IMR-90 (cell line): ENCODE results near the gene SCN4A. TPM values are rescaled to one million over a fixed set of nuclear protein-coding genes. Genes with fewer than 3 reads are reported as not detected.

ENCODE experiments used
- ATAC-seq: fragments of 200-7000 bp; cut with Tn5 transposase; 2 replicates; pipeline ENCODE4 v1.9.1; 2020; ENCODE audit warnings: low read depth, mild to moderate bottlenecking, moderate library complexity
- BruUV-seq: library from RNA; stranded (reverse); fragments of 400-500 nt; replicated peaks from 2 replicates; lab custom pipeline; 2021; lab: Mats Ljungman, UMichigan
- CTCF ChIA-PET: fragments of 300-600 bp; formaldehyde crosslinking; extraction: SDS; loops from one replicate; lab custom pipeline; 2021; ENCODE audit warnings: antibody characterized with exemption; lab: Yijun Ruan, JAX
- POLR2A ChIA-PET: fragments of 300-600 bp; sonication (Branson Sonifier 250); formaldehyde crosslinking; loops from one replicate; lab custom pipeline; 2022; ENCODE audit warnings: antibody characterized with exemption; ENCODE audit not compliant: unreplicated experiment; lab: Charles Lee
- DNase-seq: peaks from one replicate; pipeline ENCODE4 v3.0.0; 2013
- H2AFZ ChIP-seq: replicated peaks from 2 replicates; pipeline ENCODE3; 2013; ENCODE audit warnings: low read length, mild to moderate bottlenecking; ENCODE audit not compliant: poor library complexity
- H2AK5ac ChIP-seq: 2 replicates; pipeline ENCODE4 v1.6.1; 2013; ENCODE audit warnings: low read depth, low read length, inconsistent platforms
- H2AK9ac ChIP-seq: replicated peaks from 2 replicates; pipeline ENCODE3; 2013; ENCODE audit warnings: mild to moderate bottlenecking, low read depth, low read length, moderate library complexity; ENCODE audit not compliant: poor library complexity
- H2BK120ac ChIP-seq: 2 replicates; pipeline ENCODE4 v1.6.1; 2013; ENCODE audit warnings: low read depth, low read length, inconsistent platforms
- H2BK15ac ChIP-seq: 3 replicates; pipeline ENCODE4 v1.6.1; 2013; ENCODE audit warnings: low read depth, low read length, inconsistent platforms
- H2BK20ac ChIP-seq: 2 replicates; pipeline ENCODE4 v1.6.1; 2013; ENCODE audit warnings: low read depth, mild to moderate bottlenecking, inconsistent platforms, low read length, moderate library complexity
- H2BK5ac ChIP-seq: 2 replicates; pipeline ENCODE4 v1.6.1; 2013; ENCODE audit warnings: mild to moderate bottlenecking, low read depth, low read length, inconsistent platforms; ENCODE audit not compliant: poor library complexity, severe bottlenecking
- H3K14ac ChIP-seq: replicated peaks from 2 replicates; pipeline ENCODE4 v1.6.1; 2013; ENCODE audit warnings: low read depth, low read length, inconsistent platforms
- H3K18ac ChIP-seq: 2 replicates; pipeline ENCODE4 v1.6.1; 2013; ENCODE audit warnings: low read depth, low read length, control low read depth
- H3K23ac ChIP-seq: 2 replicates; pipeline ENCODE4 v1.6.1; 2013; ENCODE audit warnings: low read depth, low read length, inconsistent platforms
- H3K27ac ChIP-seq: 2 replicates; pipeline ENCODE4 v1.5.1; 2013; ENCODE audit warnings: mild to moderate bottlenecking, control low read depth, low read length; ENCODE audit not compliant: insufficient read depth
- H3K27me3 ChIP-seq: 2 replicates; pipeline ENCODE4 v1.6.1; 2013; ENCODE audit warnings: low read length; ENCODE audit not compliant: control insufficient read depth, insufficient read depth
- H3K36me3 ChIP-seq: 2 replicates; pipeline ENCODE4 v1.6.1; 2013; ENCODE audit warnings: low read length, mixed read lengths; ENCODE audit not compliant: control insufficient read depth, insufficient read depth
- H3K4ac ChIP-seq: 2 replicates; pipeline ENCODE4 v1.6.1; 2013; ENCODE audit warnings: low read depth, low read length, inconsistent platforms
- H3K4me1 ChIP-seq: 2 replicates; pipeline ENCODE4 v1.6.1; 2013; ENCODE audit warnings: low read length, mixed read lengths; ENCODE audit not compliant: control insufficient read depth, insufficient read depth
- H3K4me2 ChIP-seq: 2 replicates; pipeline ENCODE4 v1.6.1; 2013; ENCODE audit warnings: low read depth, mild to moderate bottlenecking, control low read depth, low read length, moderate library complexity
- H3K4me3 ChIP-seq: 2 replicates; pipeline ENCODE4 v1.5.1; 2013; ENCODE audit warnings: low read depth, mild to moderate bottlenecking, control low read depth, low read length, moderate library complexity; ENCODE audit not compliant: insufficient read depth
- H3K56ac ChIP-seq: 2 replicates; pipeline ENCODE4 v1.6.1; 2013; ENCODE audit warnings: low read length, inconsistent platforms; ENCODE audit not compliant: insufficient read depth; ENCODE audit errors: extremely low read depth
- H3K79me1 ChIP-seq, 2 experiments: 2 replicates each; pipeline ENCODE4 v1.6.1; 2013; ENCODE audit warnings: low read length in 2 of 2, inconsistent platforms in 1 of 2, low read depth in 1 of 2
- H3K9ac ChIP-seq: 2 replicates; pipeline ENCODE4 v1.6.1; 2013; ENCODE audit warnings: low read depth, low read length, control low read depth
- H3K9me1 ChIP-seq: 2 replicates; pipeline ENCODE4 v1.6.1; 2013; ENCODE audit warnings: low read length, inconsistent platforms; ENCODE audit not compliant: insufficient read depth
- H3K9me3 ChIP-seq: 2 replicates; pipeline ENCODE4 v1.6.1; 2013; ENCODE audit warnings: low read length; ENCODE audit not compliant: control insufficient read depth, insufficient read depth
- H4K20me1 ChIP-seq: 2 replicates; pipeline ENCODE4 v1.6.1; 2013; ENCODE audit warnings: low read length, inconsistent platforms; ENCODE audit not compliant: insufficient read depth
- H4K5ac ChIP-seq: 2 replicates; pipeline ENCODE4 v1.6.1; 2013; ENCODE audit warnings: mild to moderate bottlenecking, low read depth, low read length, control low read depth
- H4K8ac ChIP-seq, 2 experiments: 2 replicates each; pipeline ENCODE4 v1.6.1; 2013; ENCODE audit warnings: low read depth in 2 of 2, low read length in 2 of 2, control low read depth in 1 of 2, inconsistent platforms in 1 of 2
- H4K91ac ChIP-seq: 2 replicates; pipeline ENCODE4 v1.6.1; 2013; ENCODE audit warnings: low read depth, low read length, inconsistent platforms; ENCODE audit not compliant: insufficient read depth
- CEBPB ChIP-seq: IDR thresholded peaks from 2 replicates; pipeline ENCODE4 v1.6.1; 2012; ENCODE audit warnings: low read depth, low read length, improper control_type of control experiment
- MAFK ChIP-seq: IDR thresholded peaks from 2 replicates; pipeline ENCODE4 v1.6.1; 2012; ENCODE audit warnings: low read depth, low read length, improper control_type of control experiment
- RCOR1 ChIP-seq: IDR thresholded peaks from 2 replicates; pipeline ENCODE4 v1.6.1; 2012; ENCODE audit warnings: mild to moderate bottlenecking, low read length, improper control_type of control experiment; ENCODE audit not compliant: insufficient replicate concordance
- WGBS, 2 experiments: methylation state at CpG; one replicate each; pipeline versions ENCODE4 v1.1.5 to v1.1.7; 2013; ENCODE audit warnings: missing lambda C conversion rate in 2 of 2; ENCODE audit not compliant: insufficient read length in 1 of 2; ENCODE audit errors: extremely low coverage in 2 of 2; 5-methylcytosine and 5-hydroxymethylcytosine counted together
- dilution Hi-C: fragments of 300-500 bp; cut with HindIII; formaldehyde crosslinking; loops from one replicate; pipeline ENCODE4 v1.14.3; 2018; ENCODE audit warnings: low sequenced_read_pairs; ENCODE audit not compliant: unreplicated experiment
- in situ Hi-C: fragments of 300-500 bp; cut with MboI; formaldehyde crosslinking; loops from 3 replicates; pipeline ENCODE4 v1.14.3; 2019; ENCODE audit warnings: low sequenced_read_pairs, inconsistent platforms, mixed read lengths
- intact Hi-C: fragments of 100-400 bp; cut with micrococcal nuclease; formaldehyde crosslinking; loops from 2 replicates; pipeline ENCODE4 v1.10.0; 2022
- polyA plus RNA-seq, 3 experiments: library from polyadenylated mRNA; depleted of rRNA; stranded (reverse); fragments of >200 nt; gene quantifications; 2 replicates each; pipeline ENCODE4 v1.2.3, GENCODE V29; 2012; ENCODE audit warnings: low replicate concordance in 1 of 3
- total RNA-seq: library from RNA; depleted of rRNA; stranded (reverse); fragments of >200 nt; gene quantifications from 2 replicates; pipeline ENCODE4 v1.2.3, GENCODE V29; 2012

Gene SCN4A
- total and polyA plus RNA-seq, 2 of the 4 experiments (the other 2 are of a cell fraction) = not detected

GRCh38 chr17:63978272-63979200 lies 5.8 kb upstream of the SCN4A start (continued):
- TF ChIP-seq RCOR1 (no peak), MAFK (no peak)

DNA sequence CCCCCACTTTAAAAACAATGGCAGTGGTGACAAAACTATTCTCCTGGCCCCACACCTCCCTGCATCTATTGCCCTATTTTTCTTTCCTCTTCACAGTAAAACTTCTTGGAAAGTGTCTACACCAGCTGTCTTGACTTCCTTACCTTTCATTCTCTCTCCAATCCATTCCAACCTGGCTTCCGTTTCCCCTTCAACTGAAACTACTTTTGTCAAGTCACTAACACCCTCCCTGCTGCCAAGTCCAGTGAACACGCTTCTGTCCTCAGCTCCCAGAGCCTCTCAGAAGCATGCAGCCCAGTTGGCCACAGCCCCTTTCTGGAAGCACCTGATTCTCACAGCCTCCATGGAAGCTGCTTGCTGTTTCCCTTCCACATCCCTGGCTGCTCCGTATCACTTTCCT lies 4.0 kb upstream of the SCN4A start:
- in situ Hi-C loops = no loop called here
- Histone ChIP-seq H3K9me3 (no peaks in the 10 kb centered on the region), H4K8ac (no peak overlapping the region), H3K9me1 (peaks cover 11% of the 10 kb centered on the region), H2BK120ac (no peak overlapping the region), H3K18ac (no peak overlapping the region), H2AK9ac (no peak overlapping the region), H3K79me1 (no peaks in the 10 kb centered on the region), H3K4me1 (peaks cover 10% of the 10 kb centered on the region), H2BK5ac (no peak overlapping the region), H3K23ac (no peak overlapping the region), H3K36me3 (no peaks in the 10 kb centered on the region), H2AFZ (peak overlapping the region; percentile 49), H3K4me2 (no peak overlapping the region), H4K20me1 (peaks cover 3% of the 10 kb centered on the region; the same call in 1 of the 2 replicates), H3K14ac (no peak overlapping the region), H3K56ac (no peak overlapping the region), H3K27ac (no peak overlapping the region), H4K5ac (no peak overlapping the region), H2BK20ac (no peak overlapping the region), H3K9ac (no peak overlapping the region), H2AK5ac (no peak overlapping the region), H3K27me3 (peaks cover 4% of the 10 kb centered on the region; the same call in 1 of the 2 replicates), H4K91ac (no peak overlapping the region), H3K4me3 (no peak overlapping the region), H3K4ac (no peak overlapping the region), H2BK15ac (no peak overlapping the region)
- POLR2A ChIA-PET = no interaction called here
- WGBS, 2 experiments = 63% methylated on average over 2 of the region's 3 CpGs; no CpG with 5 or more reads in 1 of the 2 experiments
- no TSS peak for BruUV-seq
- dilution Hi-C loops = no loop called here
- ATAC-seq = no peak
- TF ChIP-seq CEBPB = no peak
- CTCF ChIA-PET = interaction anchor here (0.9 kb wide), 1 partner anchor 8 kb away, joined by 3 read pairs; no protein-coding TSS in a partner anchor
- DNase-seq = no peak
- intact Hi-C loops = no loop called here
